WTC11 (cell line): Measurements from ENCODE around the gene TMIE. TPM values are rescaled to one million over a fixed set of nuclear protein-coding genes. Genes with fewer than 3 reads are reported as not detected.

ENCODE experiments used
- ATAC-seq: fragments of 200-7000 bp; cut with Tn5 transposase; 2 replicates; pipeline ENCODE4 v1.10.0; 2021; ENCODE audit warnings: mild to moderate bottlenecking, moderate library complexity
- CTCF ChIA-PET: fragments of 300-600 bp; sonication (Branson Sonifier 250); formaldehyde crosslinking; loops from one replicate; lab custom pipeline; 2021; ENCODE audit warnings: antibody characterized with exemption; lab: Charles Lee
- POLR2A ChIA-PET: fragments of 350-600 bp; sonication (Branson Sonifier 250); formaldehyde crosslinking; loops from one replicate; lab custom pipeline; 2021; ENCODE audit warnings: antibody characterized with exemption; lab: Charles Lee
- DNase-seq: peaks from one replicate; pipeline ENCODE4 v3.0.0; 2021; ENCODE audit warnings: low spot score
- H3K27ac Mint-ChIP-seq: 2 replicates; pipeline ENCODE4 v1.8.0; 2021; ENCODE audit warnings: mixed read lengths
- H3K27me3 Mint-ChIP-seq: 2 replicates; pipeline ENCODE4 v1.8.0; 2021; ENCODE audit warnings: low read depth, mild to moderate bottlenecking, moderate library complexity, mixed read lengths
- H3K36me3 Mint-ChIP-seq: 2 replicates; pipeline ENCODE4 v1.8.0; 2021; ENCODE audit warnings: mixed read lengths
- H3K4me1 Mint-ChIP-seq: 2 replicates; pipeline ENCODE4 v1.8.0; 2022; ENCODE audit warnings: mixed read lengths
- H3K4me3 Mint-ChIP-seq: 2 replicates; pipeline ENCODE4 v1.8.0; 2021; ENCODE audit warnings: mild to moderate bottlenecking, moderate library complexity, mixed read lengths
- H3K9me3 Mint-ChIP-seq: 2 replicates; pipeline ENCODE4 v1.8.0; 2021; ENCODE audit warnings: mixed read lengths
- CDX4 ChIP-seq: fragments of 250-450 bp; sonication (Bioruptor Pico); IDR thresholded peaks from 2 replicates; pipeline ENCODE4 v1.9.0; 2021; ENCODE audit warnings: moderate library complexity, mild to moderate bottlenecking, inconsistent platforms, borderline replicate concordance
- GRHL2 ChIP-seq: fragments of 250-450 bp; sonication (Bioruptor Pico); IDR thresholded peaks from 2 replicates; pipeline ENCODE4 v1.8.0; 2022; ENCODE audit warnings: mild to moderate bottlenecking, moderate library complexity; ENCODE audit not compliant: insufficient replicate concordance, severe bottlenecking
- NR1H2 ChIP-seq: sonication (generic); formaldehyde crosslinking; IDR thresholded peaks from 2 replicates; pipeline ENCODE4 v1.9.0; 2021; ENCODE audit warnings: mild to moderate bottlenecking, moderate library complexity, missing genetic modification reagents
- NR2C2 ChIP-seq: sonication (generic); formaldehyde crosslinking; IDR thresholded peaks from 2 replicates; pipeline ENCODE4 v1.8.0; 2022; ENCODE audit warnings: mild to moderate bottlenecking, missing genetic modification reagents
- SOX15 ChIP-seq: fragments of 250-450 bp; sonication (Bioruptor Pico); IDR thresholded peaks from 2 replicates; pipeline ENCODE4 v1.9.0; 2021; ENCODE audit warnings: mild to moderate bottlenecking
- ZBTB21 ChIP-seq: sonication (generic); formaldehyde crosslinking; IDR thresholded peaks from 2 replicates; pipeline ENCODE4 v1.8.1; 2023; ENCODE audit warnings: mild to moderate bottlenecking, missing genetic modification reagents, borderline replicate concordance
- ZMAT4 ChIP-seq: fragments of 250-450 bp; sonication (Bioruptor Pico); IDR thresholded peaks from 2 replicates; pipeline ENCODE4 v1.9.0; 2021; ENCODE audit warnings: mild to moderate bottlenecking
- ZNF423 ChIP-seq: fragments of 250-450 bp; sonication (Bioruptor Pico); IDR thresholded peaks from 2 replicates; pipeline ENCODE4 v2.1.2; 2022; ENCODE audit warnings: mild to moderate bottlenecking, moderate library complexity
- total RNA-seq: library from RNA; stranded (reverse); gene quantifications from 3 replicates; pipeline ENCODE4 v1.2.3, GENCODE V29; 2021
- TF ChIP-seq, protein P1 (sequence below): sonication (generic); formaldehyde crosslinking; IDR thresholded peaks from 2 replicates; pipeline ENCODE4 v1.8.1; 2022; ENCODE audit warnings: mild to moderate bottlenecking, moderate library complexity, missing genetic modification reagents
- TF ChIP-seq, protein P2 (sequence below): sonication (generic); formaldehyde crosslinking; IDR thresholded peaks from 2 replicates; pipeline ENCODE4 v1.8.0; 2022; ENCODE audit warnings: mild to moderate bottlenecking, missing genetic modification reagents
- TF ChIP-seq, protein P3 (sequence below): fragments of 200-600 bp; IDR thresholded peaks from 2 replicates; pipeline ENCODE4 v1.8.0; 2022; ENCODE audit warnings: antibody characterized with exemption
- TF ChIP-seq, protein P4 (sequence below): sonication (generic); formaldehyde crosslinking; IDR thresholded peaks from 2 replicates; pipeline ENCODE4 v1.8.0; 2022; ENCODE audit warnings: mild to moderate bottlenecking, missing genetic modification reagents
- TF ChIP-seq, protein P5 (sequence below): sonication (generic); formaldehyde crosslinking; IDR thresholded peaks from 2 replicates; pipeline ENCODE4 v1.8.0; 2023; ENCODE audit warnings: mild to moderate bottlenecking, missing genetic modification reagents

TMIE gene
- total RNA-seq, 1 experiment from 2014 or later, result 0.57 TPM

- CTCF ChIA-PET, result interaction anchor here (0.6 to 4.1 kb wide), 17 partner anchors 10 to 232 kb away, joined by 3 to 20 read pairs (median 4); no protein-coding TSS in a partner anchor
These were observed 5.8 kb upstream of the TMIE start for GRCh38 chr3:46695177-46695961.

More at GRCh38 chr3:46695177-46695961, 5.8 kb upstream of the TMIE start:
- ATAC-seq, result peak; percentile 67
- Mint-ChIP-seq H3K27me3 (peaks cover 26% of the 10 kb centered on the region), H3K27ac (no peak overlapping the region; the same call in 1 of the 2 replicates), H3K4me3 (no peak overlapping the region), H3K9me3 (no peaks in the 10 kb centered on the region), H3K36me3 (no peaks in the 10 kb centered on the region), H3K4me1 (peaks cover 22% of the 10 kb centered on the region)
- POLR2A ChIA-PET, result interaction anchor here (1.0 kb wide), 1 partner anchor 109 kb away, joined by 3 read pairs; no protein-coding TSS in a partner anchor
- peak; percentile 69 for DNase-seq
- TF ChIP-seq SOX15 (CRISPR knock-in tag), result no peak
- TF ChIP-seq, protein P1, sequence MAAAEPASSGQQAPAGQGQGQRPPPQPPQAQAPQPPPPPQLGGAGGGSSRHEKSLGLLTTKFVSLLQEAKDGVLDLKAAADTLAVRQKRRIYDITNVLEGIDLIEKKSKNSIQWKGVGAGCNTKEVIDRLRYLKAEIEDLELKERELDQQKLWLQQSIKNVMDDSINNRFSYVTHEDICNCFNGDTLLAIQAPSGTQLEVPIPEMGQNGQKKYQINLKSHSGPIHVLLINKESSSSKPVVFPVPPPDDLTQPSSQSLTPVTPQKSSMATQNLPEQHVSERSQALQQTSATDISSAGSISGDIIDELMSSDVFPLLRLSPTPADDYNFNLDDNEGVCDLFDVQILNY (CRISPR knock-in tag), result no peak
- TF ChIP-seq, protein P2, sequence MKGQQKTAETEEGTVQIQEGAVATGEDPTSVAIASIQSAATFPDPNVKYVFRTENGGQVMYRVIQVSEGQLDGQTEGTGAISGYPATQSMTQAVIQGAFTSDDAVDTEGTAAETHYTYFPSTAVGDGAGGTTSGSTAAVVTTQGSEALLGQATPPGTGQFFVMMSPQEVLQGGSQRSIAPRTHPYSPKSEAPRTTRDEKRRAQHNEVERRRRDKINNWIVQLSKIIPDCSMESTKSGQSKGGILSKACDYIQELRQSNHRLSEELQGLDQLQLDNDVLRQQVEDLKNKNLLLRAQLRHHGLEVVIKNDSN, result no peak
- no peak for TF ChIP-seq NR1H2 (CRISPR knock-in tag)
- TF ChIP-seq, protein P3, sequence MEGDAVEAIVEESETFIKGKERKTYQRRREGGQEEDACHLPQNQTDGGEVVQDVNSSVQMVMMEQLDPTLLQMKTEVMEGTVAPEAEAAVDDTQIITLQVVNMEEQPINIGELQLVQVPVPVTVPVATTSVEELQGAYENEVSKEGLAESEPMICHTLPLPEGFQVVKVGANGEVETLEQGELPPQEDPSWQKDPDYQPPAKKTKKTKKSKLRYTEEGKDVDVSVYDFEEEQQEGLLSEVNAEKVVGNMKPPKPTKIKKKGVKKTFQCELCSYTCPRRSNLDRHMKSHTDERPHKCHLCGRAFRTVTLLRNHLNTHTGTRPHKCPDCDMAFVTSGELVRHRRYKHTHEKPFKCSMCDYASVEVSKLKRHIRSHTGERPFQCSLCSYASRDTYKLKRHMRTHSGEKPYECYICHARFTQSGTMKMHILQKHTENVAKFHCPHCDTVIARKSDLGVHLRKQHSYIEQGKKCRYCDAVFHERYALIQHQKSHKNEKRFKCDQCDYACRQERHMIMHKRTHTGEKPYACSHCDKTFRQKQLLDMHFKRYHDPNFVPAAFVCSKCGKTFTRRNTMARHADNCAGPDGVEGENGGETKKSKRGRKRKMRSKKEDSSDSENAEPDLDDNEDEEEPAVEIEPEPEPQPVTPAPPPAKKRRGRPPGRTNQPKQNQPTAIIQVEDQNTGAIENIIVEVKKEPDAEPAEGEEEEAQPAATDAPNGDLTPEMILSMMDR, result peak; percentile 44; the same call in 1 of the 2 replicates
- TF ChIP-seq NR2C2 (CRISPR knock-in tag), result no peak
- TF ChIP-seq GRHL2 (CRISPR knock-in tag), result no peak
- TF ChIP-seq, protein P4, sequence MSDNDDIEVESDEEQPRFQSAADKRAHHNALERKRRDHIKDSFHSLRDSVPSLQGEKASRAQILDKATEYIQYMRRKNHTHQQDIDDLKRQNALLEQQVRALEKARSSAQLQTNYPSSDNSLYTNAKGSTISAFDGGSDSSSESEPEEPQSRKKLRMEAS, result peak; percentile 26; the same call in 1 of the 2 replicates
- TF ChIP-seq ZBTB21 (CRISPR knock-in tag), result no peak
- no peak for TF ChIP-seq CDX4 (CRISPR knock-in tag)
- TF ChIP-seq ZMAT4, result no peak
- TF ChIP-seq ZNF423 (CRISPR knock-in tag), result peak; percentile 83
- TF ChIP-seq, protein P5, sequence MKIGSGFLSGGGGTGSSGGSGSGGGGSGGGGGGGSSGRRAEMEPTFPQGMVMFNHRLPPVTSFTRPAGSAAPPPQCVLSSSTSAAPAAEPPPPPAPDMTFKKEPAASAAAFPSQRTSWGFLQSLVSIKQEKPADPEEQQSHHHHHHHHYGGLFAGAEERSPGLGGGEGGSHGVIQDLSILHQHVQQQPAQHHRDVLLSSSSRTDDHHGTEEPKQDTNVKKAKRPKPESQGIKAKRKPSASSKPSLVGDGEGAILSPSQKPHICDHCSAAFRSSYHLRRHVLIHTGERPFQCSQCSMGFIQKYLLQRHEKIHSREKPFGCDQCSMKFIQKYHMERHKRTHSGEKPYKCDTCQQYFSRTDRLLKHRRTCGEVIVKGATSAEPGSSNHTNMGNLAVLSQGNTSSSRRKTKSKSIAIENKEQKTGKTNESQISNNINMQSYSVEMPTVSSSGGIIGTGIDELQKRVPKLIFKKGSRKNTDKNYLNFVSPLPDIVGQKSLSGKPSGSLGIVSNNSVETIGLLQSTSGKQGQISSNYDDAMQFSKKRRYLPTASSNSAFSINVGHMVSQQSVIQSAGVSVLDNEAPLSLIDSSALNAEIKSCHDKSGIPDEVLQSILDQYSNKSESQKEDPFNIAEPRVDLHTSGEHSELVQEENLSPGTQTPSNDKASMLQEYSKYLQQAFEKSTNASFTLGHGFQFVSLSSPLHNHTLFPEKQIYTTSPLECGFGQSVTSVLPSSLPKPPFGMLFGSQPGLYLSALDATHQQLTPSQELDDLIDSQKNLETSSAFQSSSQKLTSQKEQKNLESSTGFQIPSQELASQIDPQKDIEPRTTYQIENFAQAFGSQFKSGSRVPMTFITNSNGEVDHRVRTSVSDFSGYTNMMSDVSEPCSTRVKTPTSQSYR (CRISPR knock-in tag), result no peak
